Measurements from ENCODE around the gene KRABD2.
"Not testable (repeated sequence)": the region's sequence is repeated elsewhere in the genome, so short reads cannot be mapped to it uniquely, and the experiment has no call there.

The KRABD2 gene

GRCh38 chr17:8360751-8361150 lies 15.8 kb downstream of the KRABD2 start:
- DNase-seq (ENCODE audit: low read depth), result no peak

GRCh38 chr17:8360260-8360659 lies 16.2 kb downstream of the KRABD2 start:
- DNase-seq (ENCODE audit: low read depth), result no peak

- no peak for DNase-seq (ENCODE audit: low read depth)
Measured at GRCh38 chr17:8359769-8360168, 16.7 kb downstream of the KRABD2 start.

- DNase-seq (ENCODE audit: low read depth), result no peak
Measured at GRCh38 chr17:8357910-8358309, 18.6 kb downstream of the KRABD2 start.

DNA sequence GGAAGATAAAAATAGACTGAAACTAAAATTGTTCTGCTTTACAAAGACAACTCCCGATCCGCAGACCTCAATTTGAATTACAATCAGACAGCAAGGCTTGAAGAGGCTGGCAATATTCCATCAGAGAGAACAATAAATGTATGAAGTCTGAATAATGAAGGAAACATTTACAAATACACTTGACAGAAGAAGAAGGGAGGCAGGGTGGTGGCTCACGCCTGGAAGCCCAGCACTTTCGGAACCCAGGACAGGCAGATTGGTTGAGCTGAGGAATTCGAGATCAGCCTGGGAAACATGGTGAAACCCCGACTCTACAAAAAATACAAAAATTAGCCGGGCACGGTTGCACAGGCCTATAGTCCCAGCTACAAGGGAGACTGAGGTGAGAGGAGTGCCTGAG lies 22.3 kb downstream of the KRABD2 start:
- DNase-seq (ENCODE audit: low read depth), result no peak

DNA sequence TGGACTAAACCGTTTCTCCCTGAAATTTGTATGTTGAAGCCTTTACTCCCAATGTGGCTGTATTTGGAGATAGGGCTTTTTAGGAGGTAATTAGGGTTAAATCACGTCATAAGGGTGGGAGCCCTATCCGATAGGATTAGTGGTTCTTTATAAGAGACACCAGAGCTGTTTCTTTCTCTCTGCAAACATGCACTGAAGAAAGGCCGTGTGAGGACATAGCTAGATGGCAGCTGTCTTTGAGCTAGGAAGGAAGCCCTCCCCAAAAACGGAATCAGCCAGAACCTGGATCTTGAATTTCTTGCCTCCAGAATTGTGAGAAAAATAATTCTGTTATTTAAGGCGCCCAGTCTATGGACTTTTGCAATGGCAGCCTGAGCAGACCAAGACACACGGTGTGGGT lies 22.8 kb downstream of the KRABD2 start:
- no peak for DNase-seq (ENCODE audit: low read depth)

- no peak for DNase-seq (ENCODE audit: low read depth)
Measured at GRCh38 chr17:8350339-8350738, 26.2 kb downstream of the KRABD2 start.

- not testable (repeated sequence) for DNase-seq (ENCODE audit: low read depth)
Measured at GRCh38 chr17:8347001-8347400, 29.5 kb downstream of the KRABD2 start.

DNA sequence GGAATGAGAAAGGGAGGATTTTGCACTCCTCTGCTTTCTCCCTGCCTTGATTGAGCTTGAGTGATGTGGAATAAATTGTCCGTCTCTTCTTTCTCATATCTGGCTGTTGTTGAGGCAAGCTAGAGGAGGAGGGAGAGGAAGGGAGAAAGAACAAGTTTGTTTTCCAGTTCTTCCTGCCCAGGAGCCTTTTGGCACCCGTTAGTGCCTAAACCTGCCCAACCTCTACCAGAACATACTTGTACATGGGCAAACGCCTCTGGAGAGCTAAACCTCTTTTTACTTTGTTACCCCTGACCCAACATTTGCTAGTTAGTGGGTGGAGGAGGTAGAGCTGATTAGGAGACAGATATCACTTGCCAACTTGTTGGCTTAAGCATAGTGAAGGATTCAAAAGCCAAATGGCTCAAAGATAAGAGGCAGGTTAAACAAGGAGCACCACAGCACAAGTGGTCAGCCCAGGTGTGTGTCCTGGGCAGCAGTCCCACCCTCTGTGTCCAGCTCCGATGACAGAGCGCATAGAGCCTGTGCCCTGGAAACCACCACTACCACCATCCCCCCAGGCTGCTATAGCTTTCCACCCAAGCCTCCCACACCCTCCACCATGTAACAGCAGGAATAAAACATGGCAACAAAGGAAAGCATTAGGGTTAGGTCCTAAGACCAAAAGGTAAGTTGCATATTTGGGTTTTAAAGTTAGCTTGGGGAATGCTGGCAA lies 30.4 kb downstream of the KRABD2 start:
- DNase-seq (ENCODE audit: low read depth), result no peak

DNA sequence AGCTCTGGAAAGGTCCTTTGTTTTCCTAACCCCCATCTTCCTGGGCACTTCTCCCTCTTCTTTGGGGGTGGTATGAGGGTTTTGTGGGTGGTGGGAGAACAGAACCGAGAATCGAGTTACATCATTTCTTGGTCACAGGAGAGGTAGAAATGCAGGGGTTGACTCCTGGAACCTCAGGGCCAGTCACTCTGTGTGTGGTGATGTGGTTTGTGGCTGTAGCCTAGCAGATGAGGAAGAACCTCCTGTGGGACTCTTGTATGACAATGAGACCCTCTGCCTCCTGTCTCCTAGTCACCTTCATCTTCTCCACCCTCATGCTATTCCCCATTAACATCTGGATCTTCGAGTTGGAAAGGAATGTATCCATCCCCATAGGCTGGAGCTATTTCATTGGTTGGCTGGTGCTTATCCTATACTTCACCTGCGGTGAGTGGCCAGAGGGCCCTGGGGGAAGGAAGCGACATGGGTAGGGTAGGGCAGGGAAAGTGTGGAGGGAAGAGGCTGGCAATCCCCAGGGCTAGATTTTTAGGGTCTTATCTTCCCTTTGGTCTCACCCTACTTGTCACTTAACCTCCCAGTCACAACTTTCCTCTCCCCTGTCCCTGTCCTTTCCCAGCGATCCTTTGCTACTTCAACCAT lies 31.3 kb downstream of the KRABD2 start:
- no peak for DNase-seq (ENCODE audit: low read depth)

DNA sequence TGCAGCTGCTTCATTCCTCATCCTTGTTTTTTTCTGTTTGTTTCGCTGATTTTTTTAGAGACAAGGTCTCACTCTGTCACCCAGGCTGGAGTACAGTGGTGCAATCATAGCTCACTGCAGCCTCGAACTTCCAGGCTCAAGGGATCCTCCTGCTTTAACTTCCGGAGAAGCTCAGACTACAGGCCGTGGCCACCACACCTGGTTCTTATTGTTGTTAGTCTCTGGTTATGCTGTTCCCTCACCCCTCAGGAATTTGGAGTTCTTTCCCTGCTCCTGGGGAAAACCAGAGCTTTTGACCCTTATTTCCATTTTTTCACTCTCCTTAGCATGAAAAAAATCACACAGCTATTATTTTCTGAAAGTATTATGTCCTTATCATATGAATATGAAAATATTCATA lies 35.0 kb downstream of the KRABD2 start:
- DNase-seq (ENCODE audit: low read depth), result no peak

GRCh38 chr17:8339540-8339939 lies 37.0 kb downstream of the KRABD2 start, which contains the start of gene ODF4:
ODF4 (plus strand) TSS chr17:8339840; CDS start chr17:8340052, 212 bp downstream.
- DNase-seq (ENCODE audit: low read depth), result no peak

DNA sequence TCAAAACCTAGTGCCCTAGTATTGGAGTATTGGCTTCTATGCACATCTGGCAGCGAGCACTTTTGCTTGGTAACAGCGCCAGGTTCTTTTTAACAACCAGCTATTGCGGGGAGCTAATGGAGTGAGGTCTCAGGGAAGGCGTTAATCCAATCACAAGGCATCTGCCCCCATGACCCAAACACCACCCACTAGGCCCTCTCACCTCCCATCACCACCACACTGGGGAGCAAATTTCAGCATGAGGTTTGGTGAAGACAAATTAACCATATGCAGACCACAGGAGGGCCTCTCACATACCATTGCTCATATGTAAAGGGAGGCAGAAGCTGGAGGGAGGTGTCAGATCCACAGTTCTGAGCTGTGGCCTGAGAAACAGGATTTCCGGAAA lies 37.8 kb downstream of the KRABD2 start:
- no peak for DNase-seq (ENCODE audit: low read depth)

GRCh38 chr17:8337802-8338752 lies 38.4 kb downstream of the KRABD2 start:
- no peak for DNase-seq (ENCODE audit: low read depth)

DNA sequence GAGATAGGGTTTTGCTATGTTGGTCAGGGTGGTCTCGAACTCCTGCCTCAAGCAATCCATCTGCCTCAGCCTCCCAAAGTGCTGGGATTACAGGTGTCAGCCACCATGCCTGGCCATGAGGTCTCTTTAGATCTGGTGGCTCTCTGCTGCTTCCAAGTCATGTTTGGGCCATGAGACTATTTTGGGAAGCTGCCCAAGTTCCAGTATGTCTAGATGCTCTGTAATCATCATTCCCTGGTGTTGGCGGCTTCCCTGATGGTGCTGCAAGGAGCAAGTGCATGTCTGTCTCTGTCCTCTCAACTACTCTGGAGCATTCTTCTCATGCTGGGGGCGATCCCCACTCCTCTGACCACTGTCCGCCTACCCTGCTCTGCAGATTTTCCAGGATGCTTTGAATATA lies 43.2 kb downstream of the KRABD2 start:
- no peak for DNase-seq (ENCODE audit: low read depth)

DNA sequence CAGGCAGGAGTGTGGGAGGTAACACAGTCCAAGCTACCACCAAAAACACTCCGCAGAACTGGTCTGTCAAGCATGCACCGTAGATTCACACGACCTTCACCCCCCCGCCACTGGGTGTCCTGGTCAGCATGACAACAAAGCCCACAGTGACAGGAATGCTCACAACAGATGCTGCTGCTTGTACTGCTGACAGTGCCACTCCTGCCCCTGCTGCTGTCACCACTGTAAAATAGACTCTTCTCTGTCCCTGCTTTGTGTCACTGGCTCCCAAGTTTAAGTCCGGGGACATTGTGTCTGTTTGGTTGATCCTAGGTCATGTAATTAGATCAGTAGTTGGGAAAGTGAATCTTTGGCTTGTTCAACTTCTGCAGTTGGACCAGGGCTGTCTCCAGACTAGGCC lies 43.8 kb downstream of the KRABD2 start:
- no peak for DNase-seq (ENCODE audit: low read depth)

- no peak for DNase-seq (ENCODE audit: low read depth)
Measured at GRCh38 chr17:8332128-8332527, 44.4 kb downstream of the KRABD2 start.

- DNase-seq (ENCODE audit: low read depth), result no peak
Measured at GRCh38 chr17:8327303-8327649, 49.2 kb downstream of the KRABD2 start.

All from stimulated activated CD8-positive, alpha-beta memory T cell treated with anti-CD3 and anti-CD28 coated beads, Interleukin-4, amount 100 ng/mL, for 24 hours (primary cell).